Heart left ventricle (tissue), 16 donors: Measurements from ENCODE around the gene FBF1. TPM values are rescaled to one million over a fixed set of nuclear protein-coding genes. Genes with fewer than 3 reads are reported as not detected.

Source experiments
- ATAC-seq, 4 donors: fragments of 200-7000 bp; cut with Tn5 transposase; one replicate each; pipeline ENCODE4 v1.9.1; 2020 to 2022; ENCODE audit warnings: moderate library complexity in 4 of 4, mild to moderate bottlenecking in 3 of 4, moderate number of reproducible peaks in 1 of 4
- DNase-seq, 5 donors: peaks; one replicate each; pipeline ENCODE4 v3.0.0-alpha.2; 2020
- H3K27ac ChIP-seq, 12 donors: fragments of 200-600 bp; sonication (generic) in 4 of 12; one replicate each; pipeline versions ENCODE4 v1.5.0 to v1.8.0; 2016 to 2022; ENCODE audit warnings: mild to moderate bottlenecking in 2 of 12
- H3K27me3 ChIP-seq, 9 donors: fragments of 200-600 bp; sonication (generic) in 2 of 9; one replicate each; pipeline versions ENCODE4 v1.5.1 to v1.8.0; 2016 to 2022; ENCODE audit warnings: mild to moderate bottlenecking in 3 of 9
- H3K36me3 ChIP-seq, 9 donors: fragments of 200-600 bp; sonication (generic) in 2 of 9; one replicate each; pipeline versions ENCODE4 v1.5.0 to v1.8.0; 2018 to 2022; ENCODE audit warnings: mild to moderate bottlenecking in 2 of 9
- H3K4me1 ChIP-seq, 12 donors: fragments of 200-600 bp; sonication (generic) in 4 of 12; one replicate each; pipeline versions ENCODE4 v1.5.0 to v1.8.0; 2016 to 2022; ENCODE audit warnings: mild to moderate bottlenecking in 3 of 12
- H3K4me3 ChIP-seq, 12 donors: fragments of 200-600 bp; sonication (generic) in 4 of 12; one replicate each; pipeline versions ENCODE4 v1.5.0 to v1.8.0; 2017 to 2022; ENCODE audit warnings: mild to moderate bottlenecking in 9 of 12, moderate library complexity in 4 of 12
- H3K9me3 ChIP-seq, 12 donors: fragments of 200-600 bp; sonication (generic) in 4 of 12; one replicate each; pipeline versions ENCODE4 v1.5.0 to v1.8.0; 2016 to 2022; ENCODE audit warnings: mild to moderate bottlenecking in 1 of 12
- POLR2A ChIP-seq, 2 donors: fragments of 450-650 bp; IDR thresholded peaks; one replicate each; pipeline ENCODE4 v1.6.1; 2017; ENCODE audit warnings: antibody characterized with exemption in 2 of 2, mild to moderate bottlenecking in 2 of 2, moderate library complexity in 2 of 2
- WGBS, 4 donors: extraction: QIAGEN DNeasy Blood & Tissue Kit in 2 of 4; methylation state at CpG; one replicate each; pipeline versions ENCODE4 v1.1.5 to v1.1.7; 2013 to 2018; 5-methylcytosine and 5-hydroxymethylcytosine counted together
- intact Hi-C, 10 donors: fragments of 100-400 bp; cut with DNase I; formaldehyde crosslinking; loops; one replicate each; pipeline versions ENCODE4 v1.11.1 to v1.14.2; 2022
- polyA plus RNA-seq, 2 donors: library from polyadenylated mRNA; stranded (reverse); fragments of 200-250 nt; gene quantifications; one replicate each; pipeline ENCODE4 v1.2.3, GENCODE V29; 2013
- total RNA-seq, 9 donors: library from RNA; depleted of rRNA in 2 of 9; stranded (reverse); fragments of >200 nt in 2 of 9; fragmentation: NEBNext Ultra II Directional in 3 of 9; extraction: Animal tissue kit (Norgen Biotek cat#: 25700) in 3 of 9; gene quantifications; one replicate each; pipeline versions ENCODE4 v1.1.0 to v1.2.4, GENCODE V29; 2016 to 2023
- TF ChIP-seq, protein P1 (sequence below), 12 donors: fragments of 200-600 bp; sonication (generic) in 4 of 12; IDR thresholded peaks; one replicate each; pipeline versions ENCODE4 v1.5.0 to v1.8.0; 2018 to 2022; ENCODE audit warnings: antibody characterized with exemption in 12 of 12, mild to moderate bottlenecking in 5 of 12
- donor health status: ischemic (EF 13 %, LVEDD 7.1; RV severe dilation, severe dysfunction).
- donor health status: healthy with polysubstance abuse.
- donor health status: DM: no; HTN: yes; CAD: no.
- donor health status: DM: no; HTN: no; CAD: no.
- donor health status: ischemic (EF 25% LVEDD 6.9; RV normal size, moderate dysfunction).
- donor health status: ischemic (EF 25% LVEDD 5.7; RV mildly dilated, moderate dysfunction).
- donor health status: healthy.
- donor health status: DM: yes; HTN: yes; CAD: no.
- donor health status: ischemic (EF 35%, LVEDD 5.7; RV mildly dilated, moderate dysfunction).
- donor health status: nonischemic (EF 11% LVEDD 7.7; RV severe dilation, severe dysfunction).
- donor health status: DM: yes; HTN: yes; CAD: no.
- donor health status: PGD.
- donor health status: ischemic (EF 29% LVEDD 5.4; RV normal size, mild dysfunction).
- donor health status: nonischemic (EF 23%, LVEDD 6.1; RV moderate dilation, normal function).

FBF1 gene
- total and polyA plus RNA-seq, 11 donors = 1.5 to 5.4 (median 2.9) TPM

DNA sequence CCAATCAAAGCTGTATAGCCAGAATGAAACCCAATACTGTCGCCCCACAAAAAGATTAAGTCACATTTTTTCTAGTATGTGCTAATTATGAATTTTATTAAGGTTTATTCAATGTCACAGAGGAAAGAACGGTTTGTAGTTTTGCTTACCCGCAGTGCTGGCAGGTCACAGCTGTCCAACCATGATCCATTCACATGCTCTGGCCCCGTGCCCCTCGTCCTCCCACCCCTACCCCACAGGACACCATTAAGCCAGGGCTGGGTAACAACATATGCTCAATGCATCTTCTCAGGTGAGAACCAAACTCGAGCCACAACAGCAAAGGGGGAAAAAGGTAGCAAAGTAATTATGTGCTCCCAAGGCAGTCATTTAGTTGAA lies 589 bp upstream of the FBF1 start:
- Histone ChIP-seq H3K4me3 (peak overlapping the region in 10 of 12 donors; percentile 70 to 96 (median 84)), H3K4me1 (peaks cover 0 to 15% (median 9%) of the 10 kb centered on the region in 12 donors), H3K27ac (peak overlapping the region in 2 of 12 donors; percentile 13 to 89), H3K36me3 (peaks cover 0 to 41% (median 23%) of the 10 kb centered on the region in 9 donors), H3K27me3 (no peaks in the 10 kb centered on the region), H3K9me3 (no peaks in the 10 kb centered on the region)
- DNase-seq = no peak
- intact Hi-C loops = loop anchor here in 3 of 10 donors (5.0 to 10.0 kb wide), 3 partner anchors 34 to 133 kb away; partner anchors contain the start of genes ACOX1 (in 2 of the 3), TEN1 (in 2 of the 3), GALR2 (in 1 of the 3) and SRP68 (in 1 of the 3)
- peak in 1 of 4 donors; percentile 12 for ATAC-seq
- no peak for TF ChIP-seq POLR2A (IDR thresholded peaks at IDR 0.05)
- TF ChIP-seq, protein P1, sequence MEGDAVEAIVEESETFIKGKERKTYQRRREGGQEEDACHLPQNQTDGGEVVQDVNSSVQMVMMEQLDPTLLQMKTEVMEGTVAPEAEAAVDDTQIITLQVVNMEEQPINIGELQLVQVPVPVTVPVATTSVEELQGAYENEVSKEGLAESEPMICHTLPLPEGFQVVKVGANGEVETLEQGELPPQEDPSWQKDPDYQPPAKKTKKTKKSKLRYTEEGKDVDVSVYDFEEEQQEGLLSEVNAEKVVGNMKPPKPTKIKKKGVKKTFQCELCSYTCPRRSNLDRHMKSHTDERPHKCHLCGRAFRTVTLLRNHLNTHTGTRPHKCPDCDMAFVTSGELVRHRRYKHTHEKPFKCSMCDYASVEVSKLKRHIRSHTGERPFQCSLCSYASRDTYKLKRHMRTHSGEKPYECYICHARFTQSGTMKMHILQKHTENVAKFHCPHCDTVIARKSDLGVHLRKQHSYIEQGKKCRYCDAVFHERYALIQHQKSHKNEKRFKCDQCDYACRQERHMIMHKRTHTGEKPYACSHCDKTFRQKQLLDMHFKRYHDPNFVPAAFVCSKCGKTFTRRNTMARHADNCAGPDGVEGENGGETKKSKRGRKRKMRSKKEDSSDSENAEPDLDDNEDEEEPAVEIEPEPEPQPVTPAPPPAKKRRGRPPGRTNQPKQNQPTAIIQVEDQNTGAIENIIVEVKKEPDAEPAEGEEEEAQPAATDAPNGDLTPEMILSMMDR (IDR thresholded peaks at IDR 0.05) = no peak
- WGBS, 4 donors = 39 to 53% (median 50%) methylated on average over 6 of the region's 6 CpGs

DNA sequence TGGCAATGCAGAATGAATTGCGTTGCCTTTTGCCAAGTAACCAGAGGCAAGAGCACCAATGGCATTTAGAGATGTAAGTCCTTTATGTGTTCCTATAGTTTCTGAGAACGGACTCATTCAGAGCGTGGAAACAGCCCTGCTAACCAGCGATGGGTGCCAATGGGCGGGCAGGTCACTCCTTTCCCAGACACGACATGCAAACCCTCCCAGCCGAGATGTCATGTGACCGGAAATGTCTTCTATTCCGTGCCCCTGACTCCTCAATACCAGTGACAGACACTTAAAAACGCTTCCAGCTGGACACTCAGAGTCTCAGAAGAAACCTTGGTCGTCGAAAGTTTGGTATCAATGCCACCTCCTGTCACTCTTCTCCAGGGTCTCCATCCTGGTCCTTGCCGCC lies 3.2 kb downstream of the FBF1 start:
- WGBS, 4 donors = 79 to 88% (median 85%) methylated on average over 13 of the region's 13 CpGs
- no peaks in the 10 kb centered on the region for H3K9me3 ChIP-seq
- H3K27me3 ChIP-seq = no peaks in the 10 kb centered on the region
- H3K4me1 ChIP-seq = peaks cover 0 to 15% (median 9%) of the 10 kb centered on the region in 12 donors
- TF ChIP-seq POLR2A (IDR thresholded peaks at IDR 0.05) = no peak
- TF ChIP-seq, protein P1 (IDR thresholded peaks at IDR 0.05) = no peak
- no peak for ATAC-seq
- intact Hi-C loops = no loop called here
- no peak overlapping the region for H3K27ac ChIP-seq
- no peak for DNase-seq
- H3K36me3 ChIP-seq = peaks cover 0 to 3% (median 0%) of the 10 kb centered on the region in 9 donors
- no peak overlapping the region for H3K4me3 ChIP-seq

DNA sequence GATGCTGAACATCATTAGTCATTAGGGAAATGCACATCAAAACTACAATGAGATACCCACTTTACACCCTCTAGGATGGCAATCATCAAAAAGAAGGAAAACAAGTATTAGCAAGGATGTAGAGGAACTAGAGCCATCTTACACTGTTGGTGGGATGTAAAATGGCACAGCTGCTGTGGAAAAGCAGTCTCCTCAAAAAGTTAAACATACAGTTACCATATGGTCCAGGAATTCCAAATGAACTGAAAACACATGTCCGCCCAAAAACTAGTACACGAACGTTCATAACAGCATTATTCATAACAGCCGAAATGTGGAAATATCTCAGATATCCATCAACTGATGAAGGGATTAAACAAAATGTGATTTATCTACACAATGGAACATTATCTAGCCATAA lies 7.0 kb downstream of the FBF1 start:
- TF ChIP-seq POLR2A (IDR thresholded peaks at IDR 0.05) = no peak
- TF ChIP-seq, protein P1 (IDR thresholded peaks at IDR 0.05) = no peak
- Histone ChIP-seq H3K4me1 (no peaks in the 10 kb centered on the region), H3K4me3 (no peak overlapping the region), H3K36me3 (no peaks in the 10 kb centered on the region), H3K27ac (no peak overlapping the region), H3K27me3 (no peaks in the 10 kb centered on the region), H3K9me3 (no peaks in the 10 kb centered on the region)
- DNase-seq (no peak), ATAC-seq (no peak)
- 91 to 93% (median 93%) methylated on average over 4 of the region's 4 CpGs for WGBS, 4 donors
- intact Hi-C loops = no loop called here

DNA sequence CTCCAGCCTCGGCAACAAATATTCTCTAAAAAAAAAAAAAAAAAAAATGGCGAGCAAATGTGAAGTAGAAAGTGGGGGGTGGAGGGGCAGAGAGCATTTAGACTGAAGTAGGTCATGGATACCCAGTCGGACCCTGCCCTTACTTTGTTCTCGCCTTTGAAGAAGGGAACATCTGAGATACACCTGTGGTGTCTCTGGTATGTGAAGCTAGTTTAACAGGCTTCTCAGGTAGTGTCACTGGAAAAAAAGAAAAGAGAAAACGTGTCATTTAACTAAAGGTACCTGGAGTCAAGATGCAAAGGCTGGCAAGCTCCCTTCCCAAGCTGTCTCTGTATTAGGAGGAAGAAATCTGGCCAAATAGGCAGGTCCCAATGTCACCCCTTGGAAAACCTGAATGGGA lies 8.0 kb downstream of the FBF1 start:
- Histone ChIP-seq H3K9me3 (no peaks in the 10 kb centered on the region), H3K4me1 (no peaks in the 10 kb centered on the region), H3K27ac (no peak overlapping the region), H3K27me3 (no peaks in the 10 kb centered on the region), H3K36me3 (no peaks in the 10 kb centered on the region), H3K4me3 (no peak overlapping the region)
- TF ChIP-seq, protein P1 (IDR thresholded peaks at IDR 0.05) = no peak
- no peak for TF ChIP-seq POLR2A (IDR thresholded peaks at IDR 0.05)
- intact Hi-C loops = no loop called here
- DNase-seq (no peak), ATAC-seq (no peak)
- 85 to 96% (median 89%) methylated on average over 5 of the region's 5 CpGs for WGBS, 4 donors
